ENCODE results near the gene ALG12.

The ALG12 gene

DNA sequence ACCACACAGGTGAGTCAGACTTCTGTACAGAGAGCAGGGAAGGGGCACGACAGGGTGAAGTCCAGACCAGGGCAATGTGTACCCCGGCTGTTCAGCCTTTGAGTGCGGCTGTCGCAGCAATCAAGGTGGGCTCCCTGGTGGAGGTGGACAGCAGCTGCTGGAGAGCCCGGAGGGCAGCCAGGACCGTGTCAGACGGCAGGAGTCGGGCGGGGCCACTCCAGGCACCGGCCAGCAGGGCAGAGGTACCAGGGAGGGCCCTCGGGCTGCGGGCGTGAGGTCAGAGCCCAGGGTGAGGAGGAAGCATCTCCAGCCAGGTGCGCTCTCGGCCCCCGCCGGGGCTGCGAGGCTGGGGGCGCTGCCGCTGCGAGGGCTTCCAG is 41.5 kb upstream of the ALG12 start:
- no peak for TF ChIP-seq CEBPB (IDR thresholded peaks at IDR 0.05)
- TF ChIP-seq NFIC (IDR thresholded peaks at IDR 0.05), result no peak

DNA sequence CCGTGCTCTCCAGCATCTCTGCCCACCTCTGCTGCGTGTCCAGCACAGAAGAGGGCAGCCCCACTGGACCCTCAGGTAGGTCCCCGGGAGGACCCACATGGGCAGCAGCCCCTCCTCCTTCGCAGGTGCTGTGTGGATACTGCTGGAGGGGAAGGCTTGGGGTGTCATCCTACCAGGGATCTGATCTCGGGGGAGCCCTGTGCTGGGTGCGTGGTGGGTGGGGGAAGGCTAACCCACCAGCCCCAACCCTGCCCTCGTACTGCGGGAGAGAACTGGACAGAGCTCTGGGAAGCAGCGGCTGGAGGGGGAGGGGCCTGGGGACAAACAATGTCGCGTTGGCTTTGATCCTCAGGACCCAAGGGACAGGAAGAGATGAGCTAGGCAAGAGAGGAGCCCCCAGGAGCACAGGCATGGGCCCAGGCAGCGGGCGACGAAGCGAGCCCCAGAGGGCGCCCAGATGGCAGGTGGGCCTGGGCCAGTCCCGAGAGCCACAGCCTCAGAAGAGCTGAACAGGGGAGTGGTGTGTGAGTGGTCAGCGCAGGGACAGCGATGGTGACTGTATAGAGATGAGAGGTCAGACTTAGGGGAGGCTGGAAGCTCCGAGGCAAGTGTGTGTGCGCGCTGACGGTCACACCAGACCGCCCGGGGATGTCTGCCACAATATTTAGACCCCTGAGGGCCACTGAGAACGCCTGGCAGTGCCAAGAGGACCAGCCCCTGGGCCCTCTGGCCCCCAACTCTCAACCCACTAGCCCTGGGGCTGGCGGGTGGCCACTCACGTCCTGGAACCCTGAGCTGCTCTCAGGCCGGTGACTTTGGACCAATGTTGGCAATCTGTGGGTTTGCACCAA is 40.9 kb upstream of the ALG12 start:
- TF ChIP-seq, protein P1, sequence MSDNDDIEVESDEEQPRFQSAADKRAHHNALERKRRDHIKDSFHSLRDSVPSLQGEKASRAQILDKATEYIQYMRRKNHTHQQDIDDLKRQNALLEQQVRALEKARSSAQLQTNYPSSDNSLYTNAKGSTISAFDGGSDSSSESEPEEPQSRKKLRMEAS (IDR thresholded peaks at IDR 0.05), result no peak
- TF ChIP-seq ZBTB7A (IDR thresholded peaks at IDR 0.05; ENCODE audit: low read depth) (no peak), RAD21 (IDR thresholded peaks at IDR 0.05; ENCODE audit: low read depth) (no peak), CREB1 (IDR thresholded peaks at IDR 0.05; ENCODE audit: low read depth) (no peak), CEBPB (IDR thresholded peaks at IDR 0.05) (no peak), TEAD4 (IDR thresholded peaks at IDR 0.05) (no peak)
- TF ChIP-seq, protein P2, sequence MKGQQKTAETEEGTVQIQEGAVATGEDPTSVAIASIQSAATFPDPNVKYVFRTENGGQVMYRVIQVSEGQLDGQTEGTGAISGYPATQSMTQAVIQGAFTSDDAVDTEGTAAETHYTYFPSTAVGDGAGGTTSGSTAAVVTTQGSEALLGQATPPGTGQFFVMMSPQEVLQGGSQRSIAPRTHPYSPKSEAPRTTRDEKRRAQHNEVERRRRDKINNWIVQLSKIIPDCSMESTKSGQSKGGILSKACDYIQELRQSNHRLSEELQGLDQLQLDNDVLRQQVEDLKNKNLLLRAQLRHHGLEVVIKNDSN (IDR thresholded peaks at IDR 0.05), result no peak
- TF ChIP-seq, protein P3, sequence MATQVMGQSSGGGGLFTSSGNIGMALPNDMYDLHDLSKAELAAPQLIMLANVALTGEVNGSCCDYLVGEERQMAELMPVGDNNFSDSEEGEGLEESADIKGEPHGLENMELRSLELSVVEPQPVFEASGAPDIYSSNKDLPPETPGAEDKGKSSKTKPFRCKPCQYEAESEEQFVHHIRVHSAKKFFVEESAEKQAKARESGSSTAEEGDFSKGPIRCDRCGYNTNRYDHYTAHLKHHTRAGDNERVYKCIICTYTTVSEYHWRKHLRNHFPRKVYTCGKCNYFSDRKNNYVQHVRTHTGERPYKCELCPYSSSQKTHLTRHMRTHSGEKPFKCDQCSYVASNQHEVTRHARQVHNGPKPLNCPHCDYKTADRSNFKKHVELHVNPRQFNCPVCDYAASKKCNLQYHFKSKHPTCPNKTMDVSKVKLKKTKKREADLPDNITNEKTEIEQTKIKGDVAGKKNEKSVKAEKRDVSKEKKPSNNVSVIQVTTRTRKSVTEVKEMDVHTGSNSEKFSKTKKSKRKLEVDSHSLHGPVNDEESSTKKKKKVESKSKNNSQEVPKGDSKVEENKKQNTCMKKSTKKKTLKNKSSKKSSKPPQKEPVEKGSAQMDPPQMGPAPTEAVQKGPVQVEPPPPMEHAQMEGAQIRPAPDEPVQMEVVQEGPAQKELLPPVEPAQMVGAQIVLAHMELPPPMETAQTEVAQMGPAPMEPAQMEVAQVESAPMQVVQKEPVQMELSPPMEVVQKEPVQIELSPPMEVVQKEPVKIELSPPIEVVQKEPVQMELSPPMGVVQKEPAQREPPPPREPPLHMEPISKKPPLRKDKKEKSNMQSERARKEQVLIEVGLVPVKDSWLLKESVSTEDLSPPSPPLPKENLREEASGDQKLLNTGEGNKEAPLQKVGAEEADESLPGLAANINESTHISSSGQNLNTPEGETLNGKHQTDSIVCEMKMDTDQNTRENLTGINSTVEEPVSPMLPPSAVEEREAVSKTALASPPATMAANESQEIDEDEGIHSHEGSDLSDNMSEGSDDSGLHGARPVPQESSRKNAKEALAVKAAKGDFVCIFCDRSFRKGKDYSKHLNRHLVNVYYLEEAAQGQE (IDR thresholded peaks at IDR 0.05; ENCODE audit: low read depth), result no peak

DNA sequence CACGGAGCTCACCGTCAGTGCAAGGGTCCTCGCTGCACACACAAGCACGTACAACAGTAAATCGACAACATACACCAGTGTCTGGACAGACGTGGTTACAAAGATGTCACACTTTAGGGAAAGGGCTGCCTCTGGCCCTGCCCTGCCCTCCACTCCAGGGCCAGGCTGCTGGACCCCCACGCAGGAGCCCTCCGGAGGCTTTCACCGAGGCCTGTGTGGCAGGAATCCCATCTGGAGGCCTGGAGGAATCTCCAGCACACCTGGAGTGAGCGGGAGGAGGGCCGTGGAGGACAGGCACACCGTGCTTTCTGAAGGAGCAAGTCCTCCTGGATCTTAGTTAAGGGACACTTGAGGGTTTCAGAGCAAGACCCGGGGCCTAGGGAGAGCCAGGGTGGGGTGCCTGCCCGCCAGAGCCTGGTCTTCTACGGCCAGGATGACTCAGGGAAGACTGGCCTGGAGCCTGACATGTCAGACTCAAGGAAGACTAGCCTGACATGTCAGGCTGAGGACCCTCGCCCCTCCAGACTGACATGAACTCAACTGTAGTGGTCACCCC is 40.2 kb upstream of the ALG12 start:
- TF ChIP-seq ZBTB7A (IDR thresholded peaks at IDR 0.05; ENCODE audit: low read depth), result no peak

DNA sequence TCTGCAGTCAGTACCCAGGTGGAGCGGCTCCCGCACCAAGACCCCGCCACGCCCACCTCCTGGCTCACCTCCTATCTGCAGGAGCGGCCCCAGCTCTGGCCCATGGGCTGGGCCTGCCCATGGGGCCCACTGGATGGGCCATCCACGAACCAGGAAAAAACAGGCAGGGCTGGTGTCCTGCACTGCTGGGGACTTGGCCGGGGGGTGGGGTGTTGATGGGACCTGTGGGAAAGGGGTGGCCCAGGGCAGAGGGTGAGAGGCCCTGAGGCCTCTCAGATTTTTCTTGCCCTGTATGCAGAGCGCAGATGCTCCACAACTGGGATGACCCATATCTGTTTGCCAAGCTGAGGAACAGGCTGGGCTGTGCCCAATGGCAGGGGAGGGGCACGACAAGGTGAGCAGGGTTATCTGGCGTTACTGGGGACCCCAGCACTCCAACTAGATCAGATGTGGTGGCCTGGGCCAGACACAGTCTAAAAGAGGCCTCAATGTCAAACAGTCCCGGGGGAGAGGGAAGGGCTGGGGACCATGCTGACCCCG is 39.7 kb upstream of the ALG12 start:
- TF ChIP-seq YY1 (IDR thresholded peaks at IDR 0.05; ENCODE audit: low read depth) (no peak), TEAD4 (IDR thresholded peaks at IDR 0.05) (no peak), EGR1 (IDR thresholded peaks at IDR 0.05) (no peak), FOXM1 (IDR thresholded peaks at IDR 0.05; ENCODE audit: borderline replicate concordance, low read depth) (no peak), ZBTB7A (IDR thresholded peaks at IDR 0.05; ENCODE audit: low read depth) (no peak), NFIC (IDR thresholded peaks at IDR 0.05) (no peak), EP300 (IDR thresholded peaks at IDR 0.05; ENCODE audit: borderline replicate concordance) (no peak), TCF12 (IDR thresholded peaks at IDR 0.05; ENCODE audit: low read depth) (no peak), TAF1 (IDR thresholded peaks at IDR 0.05; ENCODE audit: low read depth) (no peak), CREB1 (IDR thresholded peaks at IDR 0.05; ENCODE audit: low read depth) (no peak), RAD21 (IDR thresholded peaks at IDR 0.05; ENCODE audit: low read depth) (no peak), CEBPB (IDR thresholded peaks at IDR 0.05) (no peak)
- TF ChIP-seq, protein P2 (IDR thresholded peaks at IDR 0.05), result no peak
- TF ChIP-seq, protein P3 (IDR thresholded peaks at IDR 0.05; ENCODE audit: low read depth), result no peak
- TF ChIP-seq, protein P1 (IDR thresholded peaks at IDR 0.05), result no peak

DNA sequence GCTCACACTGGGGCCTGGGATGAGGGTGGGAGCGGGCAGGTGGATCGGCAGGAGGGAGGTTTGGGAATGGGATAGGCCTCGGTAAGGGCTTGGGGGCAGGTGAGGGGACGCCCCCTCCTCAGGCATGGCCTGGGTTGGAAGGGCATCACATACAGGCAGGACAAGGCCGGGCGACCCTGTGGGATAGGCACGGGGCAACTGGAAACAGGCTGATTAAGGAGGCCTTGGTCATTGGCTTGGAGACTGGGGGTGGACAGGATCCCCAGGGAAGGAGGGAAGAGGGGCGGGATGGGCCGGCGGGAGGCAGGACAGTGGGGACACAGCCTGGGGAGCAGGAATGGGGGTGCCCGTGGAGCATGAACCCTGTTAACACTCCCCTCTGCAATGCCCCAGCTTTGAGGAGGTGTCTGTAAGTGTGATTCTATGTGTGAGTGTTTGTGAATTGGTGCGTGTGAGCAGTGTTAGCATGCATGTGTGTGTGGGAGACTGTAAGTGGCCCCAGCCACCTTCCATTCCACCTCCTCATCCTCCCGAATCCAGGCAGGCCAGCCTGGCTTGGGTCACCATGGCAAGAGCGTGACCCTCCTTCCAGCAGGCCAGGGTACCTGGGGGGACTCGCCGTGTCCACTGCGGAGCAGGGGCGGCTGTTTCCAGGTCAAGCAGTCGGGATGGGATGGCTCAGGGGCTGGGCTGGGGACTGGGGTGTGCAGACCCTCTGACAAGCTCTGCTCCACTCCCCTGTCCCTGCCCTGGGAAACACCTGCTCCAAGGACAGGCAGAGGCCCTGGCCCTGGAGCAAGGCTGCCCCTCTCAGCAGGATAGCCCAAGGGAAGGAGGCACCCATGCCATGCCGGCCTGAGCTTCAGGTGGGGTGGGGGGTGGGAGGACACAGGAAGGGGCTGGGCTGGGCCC is 38.9 kb upstream of the ALG12 start:
- TF ChIP-seq EP300 (IDR thresholded peaks at IDR 0.05; ENCODE audit: borderline replicate concordance) (no peak), TAF1 (IDR thresholded peaks at IDR 0.05; ENCODE audit: low read depth) (no peak), YY1 (IDR thresholded peaks at IDR 0.05; ENCODE audit: low read depth) (no peak), CEBPB (IDR thresholded peaks at IDR 0.05) (no peak), CREB1 (IDR thresholded peaks at IDR 0.05; ENCODE audit: low read depth) (no peak), FOXM1 (IDR thresholded peaks at IDR 0.05; ENCODE audit: borderline replicate concordance, low read depth) (no peak), ZBTB7A (IDR thresholded peaks at IDR 0.05; ENCODE audit: low read depth) (no peak), TEAD4 (IDR thresholded peaks at IDR 0.05) (no peak), TCF12 (IDR thresholded peaks at IDR 0.05; ENCODE audit: low read depth) (no peak)
- TF ChIP-seq, protein P2 (IDR thresholded peaks at IDR 0.05), result no peak

Measured in Ishikawa (cell line).